Activated CD4-positive, CD25-positive, alpha-beta regulatory T cell treated with anti-CD3 and anti-CD28 coated beads, Interleukin-2, amount 50 U/mL, for 72 hours (primary cell): Measurements from ENCODE around the gene CDYL2.

Experiments used
- DNase-seq: peaks from one replicate; pipeline ENCODE4 v3.0.0; 2021

Gene CDYL2

GRCh38 chr16:80618862-80619648 lies 185.3 kb downstream of the CDYL2 start:
- no peak for DNase-seq

- no peak for DNase-seq
These were observed 188.0 kb downstream of the CDYL2 start for GRCh38 chr16:80616362-80616761.

GRCh38 chr16:80615735-80616134 lies 188.7 kb downstream of the CDYL2 start:
- no peak for DNase-seq

GRCh38 chr16:80614908-80615671 lies 189.3 kb downstream of the CDYL2 start:
- DNase-seq: no peak

- no peak for DNase-seq
These were observed 191.9 kb downstream of the CDYL2 start for GRCh38 chr16:80612461-80613017.

GRCh38 chr16:80611930-80612327 lies 192.5 kb downstream of the CDYL2 start:
- DNase-seq: no peak

- DNase-seq: no peak
These were observed 193.0 kb downstream of the CDYL2 start for GRCh38 chr16:80611171-80611929.

- no peak for DNase-seq
These were observed 193.8 kb downstream of the CDYL2 start for GRCh38 chr16:80610481-80611156.

- DNase-seq: no peak
These were observed 195.5 kb downstream of the CDYL2 start for GRCh38 chr16:80608946-80609345.

- DNase-seq: no peak
These were observed 197.2 kb downstream of the CDYL2 start for GRCh38 chr16:80607204-80607603.

GRCh38 chr16:80606221-80606766 lies 198.1 kb downstream of the CDYL2 start:
- no peak for DNase-seq

- DNase-seq: no peak
These were observed 199.6 kb downstream of the CDYL2 start for GRCh38 chr16:80604600-80605355.

GRCh38 chr16:80602894-80603293 lies 201.5 kb downstream of the CDYL2 start:
- DNase-seq: no peak

- DNase-seq: no peak
These were observed 203.2 kb downstream of the CDYL2 start for GRCh38 chr16:80601182-80601581.

- DNase-seq: no peak
These were observed 204.9 kb downstream of the CDYL2 start for GRCh38 chr16:80599466-80599865.

GRCh38 chr16:80596507-80597207 lies 207.7 kb downstream of the CDYL2 start:
- DNase-seq: no peak

- no peak for DNase-seq
These were observed 209.6 kb downstream of the CDYL2 start for GRCh38 chr16:80594756-80595155.

GRCh38 chr16:80592273-80592672 lies 212.1 kb downstream of the CDYL2 start:
- DNase-seq: no peak

- DNase-seq: no peak
These were observed 213.1 kb downstream of the CDYL2 start for GRCh38 chr16:80591071-80591915.

GRCh38 chr16:80587071-80587470 lies 217.3 kb downstream of the CDYL2 start:
- no peak for DNase-seq
